Measurements from ENCODE around the gene GPR151.
A peak's percentile ranks its signal among the peaks of the same experiment; 100 is the strongest.

Gene GPR151

GRCh38 chr5:146520731-146521130 is 4.7 kb upstream of the GPR151 start:
- DNase-seq (ENCODE audit: low read depth), result no peak

- DNase-seq (ENCODE audit: low read depth), result no peak
Observed at GRCh38 chr5:146519554-146519953, 3.6 kb upstream of the GPR151 start.

- no peak for DNase-seq (ENCODE audit: low read depth)
Observed at GRCh38 chr5:146515473-146516150, 378 bp downstream of the GPR151 start.

GRCh38 chr5:146514575-146514974 is 1.4 kb downstream of the GPR151 start:
- DNase-seq (ENCODE audit: low read depth), result no peak

- no peak for DNase-seq (ENCODE audit: low read depth)
Observed at GRCh38 chr5:146513462-146513861, 2.5 kb downstream of the GPR151 start.

GRCh38 chr5:146510559-146511125 is 5.3 kb downstream of the GPR151 start:
- DNase-seq (ENCODE audit: low read depth), result peak; percentile 10

GRCh38 chr5:146507428-146507827 is 8.6 kb downstream of the GPR151 start:
- DNase-seq (ENCODE audit: low read depth), result no peak

- no peak for DNase-seq (ENCODE audit: low read depth)
Observed at GRCh38 chr5:146499680-146500079, 16.3 kb downstream of the GPR151 start.

- DNase-seq (ENCODE audit: low read depth), result no peak
Observed at GRCh38 chr5:146494656-146495055, 21.3 kb downstream of the GPR151 start.

GRCh38 chr5:146490089-146490843 is 25.7 kb downstream of the GPR151 start:
- no peak for DNase-seq (ENCODE audit: low read depth)

- DNase-seq (ENCODE audit: low read depth), result no peak
Observed at GRCh38 chr5:146484714-146485391, 31.1 kb downstream of the GPR151 start.

- no peak for DNase-seq (ENCODE audit: low read depth)
Observed at GRCh38 chr5:146482775-146483174, 33.2 kb downstream of the GPR151 start.

GRCh38 chr5:146475906-146476305 is 40.1 kb downstream of the GPR151 start:
- DNase-seq (ENCODE audit: low read depth), result no peak

- no peak for DNase-seq (ENCODE audit: low read depth)
Observed at GRCh38 chr5:146475190-146475780, 40.7 kb downstream of the GPR151 start.

GRCh38 chr5:146474065-146474464 is 41.9 kb downstream of the GPR151 start:
- no peak for DNase-seq (ENCODE audit: low read depth)

- no peak for DNase-seq (ENCODE audit: low read depth)
Observed at GRCh38 chr5:146467760-146468159, 48.2 kb downstream of the GPR151 start.

- DNase-seq (ENCODE audit: low read depth), result no peak
Observed at GRCh38 chr5:146466521-146467349, 49.3 kb downstream of the GPR151 start.

GRCh38 chr5:146463446-146463845 is 52.5 kb downstream of the GPR151 start:
- no peak for DNase-seq (ENCODE audit: low read depth)

Measured in HS-5 (cell line).